NCI-H82 treated with DMSO at 0.1 percent for 48 hours (cell line): Measurements from ENCODE around the gene RALA.

ENCODE experiments used
- DNase-seq: peaks from one replicate; lab custom pipeline; 2025; ENCODE audit not compliant: unreplicated experiment; lab: John Stamatoyannopoulos, UW

Gene RALA

GRCh38 chr7:39623047-39623731 is at the start of gene RALA:
Gene RALA, plus strand, starts transcription at chr7:39623572. Its CDS starts 63,096 bp downstream, at chr7:39686668.
- DNase-seq = peak; percentile 79

- no peak for DNase-seq
These were observed 48.6 kb upstream of the RALA start for GRCh38 chr7:39574673-39575349.

- DNase-seq = no peak
These were observed 46.0 kb upstream of the RALA start for GRCh38 chr7:39577229-39577874.

GRCh38 chr7:39580149-39580874 is 43.1 kb upstream of the RALA start:
- peak; percentile 93 for DNase-seq

GRCh38 chr7:39582536-39582935 is 40.8 kb upstream of the RALA start:
- DNase-seq = no peak

GRCh38 chr7:39583539-39583938 is 39.8 kb upstream of the RALA start:
- DNase-seq = no peak

- DNase-seq = no peak
These were observed 36.0 kb upstream of the RALA start for GRCh38 chr7:39587393-39587792.

- DNase-seq = no peak
These were observed 35.0 kb upstream of the RALA start for GRCh38 chr7:39588416-39588815.

- peak; percentile 71 for DNase-seq
These were observed 33.9 kb upstream of the RALA start for GRCh38 chr7:39589323-39590111.

- DNase-seq = no peak
These were observed 30.8 kb upstream of the RALA start for GRCh38 chr7:39592586-39592985.

- peak; percentile 88 for DNase-seq
These were observed 28.3 kb upstream of the RALA start for GRCh38 chr7:39594988-39595620.

GRCh38 chr7:39602351-39602750 is 21.0 kb upstream of the RALA start:
- no peak for DNase-seq

- no peak for DNase-seq
These were observed 19.4 kb upstream of the RALA start for GRCh38 chr7:39603924-39604323.

- no peak for DNase-seq
These were observed 18.3 kb upstream of the RALA start for GRCh38 chr7:39605087-39605486.

GRCh38 chr7:39606352-39606751 is 17.0 kb upstream of the RALA start:
- DNase-seq = no peak

GRCh38 chr7:39606941-39607340 is 16.4 kb upstream of the RALA start:
- no peak for DNase-seq

- DNase-seq = no peak
These were observed 15.5 kb upstream of the RALA start for GRCh38 chr7:39607865-39608264.

GRCh38 chr7:39608278-39608677 is 15.1 kb upstream of the RALA start:
- DNase-seq = no peak

- no peak for DNase-seq
These were observed 14.0 kb upstream of the RALA start for GRCh38 chr7:39609113-39609934.

- DNase-seq = no peak
These were observed 13.5 kb upstream of the RALA start for GRCh38 chr7:39609935-39610263.
